Erythroblast (primary cell): ENCODE measurements around the gene BIN1.

ENCODE experiments used
- GATA1 ChIP-seq: IDR thresholded peaks from 2 replicates; pipeline ENCODE4 v1.6.1; 2011; ENCODE audit warnings: low read depth, mild to moderate bottlenecking, control low read depth, low read length, moderate library complexity
- POLR2A ChIP-seq: IDR thresholded peaks from 2 replicates; pipeline ENCODE4 v1.6.1; 2011; ENCODE audit warnings: mild to moderate bottlenecking, low read length

GRCh38 chr2:127093648-127094210, 13.2 kb downstream of the BIN1 start:
- TF ChIP-seq POLR2A = no peak
- TF ChIP-seq GATA1 = no peak
